Omental fat pad (tissue), 4 donors: ENCODE results near the gene SLC38A6. TPM values are rescaled to one million over a fixed set of nuclear protein-coding genes. Genes with fewer than 3 reads are reported as not detected.
"Not testable (repeated sequence)": the region's sequence is repeated elsewhere in the genome, so short reads cannot be mapped to it uniquely, and the experiment has no call there.

ENCODE experiments used
- ATAC-seq: fragments of 150-250 bp; one replicate; pipeline ENCODE4 v1.9.1; 2016; ENCODE audit warnings: mild to moderate bottlenecking, moderate library complexity; ENCODE audit not compliant: low FRiP score
- DNase-seq: peaks from one replicate; pipeline ENCODE4 v3.0.0-alpha.2; 2019; ENCODE audit warnings: low spot score
- CTCF ChIP-seq, 3 donors: fragments of 450-650 bp; IDR thresholded peaks; one replicate each; pipeline ENCODE4 v1.5.1; 2016 to 2017; ENCODE audit warnings: antibody characterized with exemption in 3 of 3, mild to moderate bottlenecking in 3 of 3, moderate library complexity in 2 of 3
- total RNA-seq, 4 donors: library from RNA; depleted of rRNA; stranded (reverse); fragments of >200 nt; gene quantifications; one replicate each; pipeline ENCODE4 v1.1.0, GENCODE V29; 2016

The SLC38A6 gene
- total RNA-seq, 4 donors from 2014 or later = 20.9 to 33.3 (median 24.5) TPM

GRCh38 chr14:61064210-61064609, 83.2 kb downstream of the SLC38A6 start:
- no peak for ATAC-seq
- no peak for DNase-seq
- no peak for TF ChIP-seq CTCF (IDR thresholded peaks at IDR 0.05)

GRCh38 chr14:61064856-61065255, 83.8 kb downstream of the SLC38A6 start:
- DNase-seq = no peak
- no peak for ATAC-seq
- no peak for TF ChIP-seq CTCF (IDR thresholded peaks at IDR 0.05)

- no peak for TF ChIP-seq CTCF (IDR thresholded peaks at IDR 0.05)
- no peak for DNase-seq
- no peak for ATAC-seq
Observed at GRCh38 chr14:61065656-61066055, 84.6 kb downstream of the SLC38A6 start.

- DNase-seq, ATAC-seq: not testable (repeated sequence)
Observed at GRCh38 chr14:61072442-61072841, 91.4 kb downstream of the SLC38A6 start.

GRCh38 chr14:61074852-61075251, 93.8 kb downstream of the SLC38A6 start:
- TF ChIP-seq CTCF (IDR thresholded peaks at IDR 0.05) = no peak
- DNase-seq (no peak), ATAC-seq (no peak)

GRCh38 chr14:61076556-61076955, 95.5 kb downstream of the SLC38A6 start:
- DNase-seq (no peak), ATAC-seq (no peak)
- no peak for TF ChIP-seq CTCF (IDR thresholded peaks at IDR 0.05)

GRCh38 chr14:61077437-61077836, 96.4 kb downstream of the SLC38A6 start:
- ATAC-seq (no peak), DNase-seq (no peak)
- no peak for TF ChIP-seq CTCF (IDR thresholded peaks at IDR 0.05)
